K562 (cell line): ENCODE results near the gene PARD3. TPM values are rescaled to one million over a fixed set of nuclear protein-coding genes. Genes with fewer than 3 reads are reported as not detected.

Source experiments
- ATAC-seq: fragments of 200-7000 bp; cut with Tn5 transposase; 3 replicates; pipeline ENCODE4 v1.9.1; 2020; ENCODE audit warnings: moderate library complexity
- BruUV-seq: library from RNA; stranded (reverse); fragments of 400-500 nt; replicated peaks from 2 replicates; lab custom pipeline; 2021; lab: Mats Ljungman, UMichigan
- CTCF ChIA-PET: fragments of 300-600 bp; formaldehyde crosslinking; extraction: SDS; loops from one replicate; lab custom pipeline; 2021; ENCODE audit warnings: low intra/inter-chr PET ratio; lab: Yijun Ruan, JAX
- POLR2A ChIA-PET: fragments of 300-600, 350-650 bp; sonication (Branson Sonifier 250); formaldehyde crosslinking; extraction: SDS; loops from one replicate; lab custom pipeline; 2021; ENCODE audit warnings: antibody characterized with exemption, inconsistent platforms; lab: Yijun Ruan, JAX
- DNase-seq, 4 experiments: peaks; one replicate each; pipeline versions ENCODE4 v3.0.0 to v3.0.0-alpha.2; 2011 to 2018; ENCODE audit warnings: low spot score in 3 of 4, mixed read lengths in 3 of 4; ENCODE audit errors: extremely low read depth in 1 of 4
- FAIRE-seq: peaks from 2 replicates; lab custom pipeline; 2011; peaks lifted over from hg19 to GRCh38; lab: Jason Lieb, UNC
- H2AFZ ChIP-seq: 2 replicates; pipeline ENCODE4 v1.6.0; 2011; ENCODE audit warnings: low read depth, low read length, control low read depth, inconsistent platforms
- H3K27ac ChIP-seq: fragments of 200-600 bp; 3 replicates; pipeline ENCODE4 v1.8.0; 2011; ENCODE audit warnings: low read depth, mild to moderate bottlenecking, control low read depth, inconsistent platforms, low read length, moderate library complexity, mixed read lengths; ENCODE audit errors: extremely low read depth
- H3K27me3 ChIP-seq, 2 experiments: fragments of 300-600 bp in 1 of 2; 2 replicates in 1 of 2; 3 replicates in 1 of 2; pipeline versions ENCODE4 v1.6.0 to v1.8.0; 2011; ENCODE audit warnings: inconsistent platforms in 2 of 2, low read length in 2 of 2, mild to moderate bottlenecking in 1 of 2, mixed read lengths in 1 of 2, moderate library complexity in 1 of 2; ENCODE audit not compliant: control insufficient read depth in 2 of 2, insufficient read depth in 2 of 2
- H3K36me3 ChIP-seq: fragments of 300-600 bp; 3 replicates; pipeline ENCODE4 v1.8.0; 2011; ENCODE audit warnings: mild to moderate bottlenecking, low read length, inconsistent platforms; ENCODE audit not compliant: control insufficient read depth, insufficient read depth
- H3K4me1 ChIP-seq, 2 experiments: fragments of 200-600 bp in 1 of 2; replicated peaks in 1 of 2; 2 replicates in 1 of 2; 3 replicates in 1 of 2; pipeline versions ENCODE4 v1.5.1 to v1.8.0; 2011; ENCODE audit warnings: inconsistent platforms in 2 of 2, low read length in 2 of 2, mild to moderate bottlenecking in 1 of 2, mixed read lengths in 1 of 2, moderate library complexity in 1 of 2; ENCODE audit not compliant: control insufficient read depth in 2 of 2, insufficient read depth in 2 of 2
- H3K4me2 ChIP-seq: 2 replicates; pipeline ENCODE4 v1.6.1; 2011; ENCODE audit warnings: low read length, control low read depth, inconsistent platforms, mixed read lengths; ENCODE audit not compliant: insufficient read depth
- H3K4me3 ChIP-seq: fragments of 200-600 bp; sonication (generic), shearing (Covaris generic); 2 replicates; pipeline ENCODE4 v1.5.1; 2016; ENCODE audit warnings: control low read depth, inconsistent platforms
- H3K79me2 ChIP-seq: fragments of 200-600 bp; 3 replicates; pipeline ENCODE4 v1.8.0; 2011; ENCODE audit warnings: low read length, inconsistent platforms; ENCODE audit not compliant: control insufficient read depth, insufficient read depth
- H3K9ac ChIP-seq, 2 experiments: 2 replicates each; pipeline versions ENCODE4 v1.6.0 to v1.6.1; 2011; ENCODE audit warnings: low read depth in 2 of 2, low read length in 2 of 2, control low read depth in 1 of 2, inconsistent platforms in 1 of 2, mild to moderate bottlenecking in 1 of 2, mixed read lengths in 1 of 2; ENCODE audit not compliant: insufficient read depth in 1 of 2
- H3K9me1 ChIP-seq: one replicate; pipeline ENCODE4 v1.6.0; 2011; ENCODE audit warnings: inconsistent platforms, mild to moderate bottlenecking, low read length, moderate library complexity; ENCODE audit not compliant: control insufficient read depth, insufficient read depth
- H3K9me3 ChIP-seq: replicated peaks from 2 replicates; pipeline ENCODE4 v1.5.1; 2011; ENCODE audit warnings: low read depth, low read length, inconsistent platforms; ENCODE audit not compliant: control insufficient read depth, insufficient read depth
- H4K20me1 ChIP-seq: replicated peaks from 2 replicates; pipeline ENCODE4 v1.6.1; 2011; ENCODE audit warnings: low read length, inconsistent platforms, mixed read lengths; ENCODE audit not compliant: control insufficient read depth, insufficient read depth
- CBX2 ChIP-seq: fragments of 200-600 bp; sonication (generic); IDR thresholded peaks from one replicate; pipeline ENCODE4 v1.6.1; 2012; ENCODE audit warnings: mild to moderate bottlenecking, low read length, inconsistent platforms; ENCODE audit not compliant: insufficient read depth, poor library complexity, severe bottlenecking
- FOSL1 ChIP-seq: fragments of 200-800 bp; sonication (Bioruptor generic); conservative IDR thresholded peaks from 2 replicates; pipeline ENCODE4 v1.6.1; 2016; ENCODE audit warnings: missing genetic modification characterization, missing compliant biosample characterization
- MECOM ChIP-seq: fragments of 250-450 bp; sonication (Bioruptor Pico); IDR thresholded peaks from 2 replicates; pipeline ENCODE4 v1.8.0; 2022; ENCODE audit warnings: inconsistent platforms
- PCBP1 ChIP-seq: fragments of 200-400 bp; formaldehyde crosslinking; IDR thresholded peaks from 2 replicates; pipeline ENCODE4 v1.6.1; 2018; ENCODE audit warnings: mild to moderate bottlenecking, low read depth, low read length; ENCODE audit not compliant: poor library complexity, severe bottlenecking
- PYGO2 ChIP-seq: fragments of 450-650 bp; IDR thresholded peaks from 2 replicates; pipeline ENCODE4 v1.6.1; 2016; ENCODE audit warnings: mild to moderate bottlenecking, missing genetic modification characterization, moderate library complexity, missing compliant biosample characterization
- ZBTB7A ChIP-seq: IDR thresholded peaks from 2 replicates; pipeline ENCODE4 v1.6.1; 2011; ENCODE audit warnings: low read depth, mild to moderate bottlenecking, low read length, moderate library complexity, borderline replicate concordance; ENCODE audit not compliant: control insufficient read depth
- ZNF644 ChIP-seq: fragments of 200-800 bp; sonication (Bioruptor generic); IDR thresholded peaks from 2 replicates; pipeline ENCODE4 v1.6.1; 2016; ENCODE audit warnings: low read depth, missing genetic modification characterization, missing compliant biosample characterization
- WGBS: fragments of 100-300 bp; shearing (Covaris generic); methylation state at CpG from one replicate; pipeline ENCODE4 v1.1.6; 2016; ENCODE audit warnings: low coverage, mixed read lengths; ENCODE audit not compliant: insufficient coverage; ENCODE audit errors: missing lambda C conversion rate; 5-methylcytosine and 5-hydroxymethylcytosine counted together
- in situ Hi-C: fragments of 300-500 bp; cut with MboI; formaldehyde crosslinking; loops from 4 replicates; pipeline ENCODE4 v1.15.0; 2018; ENCODE audit warnings: inconsistent platforms, mixed read lengths
- intact Hi-C: fragments of 100-400 bp; cut with micrococcal nuclease; formaldehyde crosslinking; loops from 2 replicates; pipeline ENCODE4 v1.14.2; 2022
- polyA plus RNA-seq, 8 experiments: library from polyadenylated mRNA; depleted of rRNA in 4 of 8; stranded (reverse) in 5 of 8; unstranded in 3 of 8; fragments of >200 nt; fragmentation: Nextera tagmentation in 2 of 8; fragmentation: Illumina TruSeq in 1 of 8; extraction: Ambion mirVana in 2 of 8; extraction: Trizol in 1 of 8; gene quantifications; 2 replicates each; pipeline versions ENCODE4 v1.2.1 to v1.2.3, GENCODE V29; 2011 to 2014; ENCODE audit warnings: inconsistent platforms in 1 of 8, missing spikeins in 1 of 8
- total RNA-seq, 7 experiments: library from RNA; depleted of rRNA in 6 of 7; stranded (reverse); fragments of >200 nt in 6 of 7; fragmentation: Illumina TruSeq in 2 of 7; extraction: Trizol in 2 of 7; gene quantifications; 2 replicates each; pipeline versions ENCODE4 v1.2.1 to v1.2.3, GENCODE V29; 2011 to 2021; ENCODE audit warnings: low replicate concordance in 1 of 7
- TF ChIP-seq, protein P1 (sequence below): fragments of 200-800 bp; sonication (Bioruptor generic); IDR thresholded peaks from 2 replicates; pipeline ENCODE4 v1.6.1; 2016; ENCODE audit warnings: missing genetic modification characterization, missing compliant biosample characterization
- TF ChIP-seq, protein P2 (sequence below): sonication (generic); formaldehyde crosslinking; IDR thresholded peaks from 2 replicates; pipeline ENCODE4 v1.8.0; 2022; ENCODE audit warnings: mild to moderate bottlenecking, missing genetic modification reagents

The PARD3 gene
- total and polyA plus RNA-seq, 9 of the 15 experiments (the other 6 are each of a cell fraction or from before 2014, with no cell fraction given) = 2.7 to 11.7 (median 7.7) TPM

DNA sequence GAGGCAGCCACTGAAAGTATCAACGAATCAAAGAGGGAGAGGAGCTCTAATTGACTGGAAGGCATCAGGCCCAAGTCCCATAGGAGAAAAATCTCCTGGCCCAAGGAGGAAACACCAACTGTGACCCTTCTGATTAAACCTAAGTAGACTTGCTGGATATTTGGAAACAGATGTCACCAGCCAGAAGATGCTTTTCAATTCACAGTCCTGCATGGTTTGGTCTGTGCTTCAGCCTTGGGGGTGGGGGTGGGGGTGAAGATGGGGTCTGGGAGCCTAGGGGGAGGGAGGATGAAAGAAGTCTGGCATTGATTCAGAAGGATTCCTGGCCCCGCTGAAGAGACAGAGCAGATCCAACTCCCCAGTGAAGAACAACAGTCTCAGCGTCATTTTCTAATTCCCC is 623.7 kb downstream of the PARD3 start:
- 0% methylated on average over 3 of the region's 3 CpGs for WGBS
- Histone ChIP-seq H2AFZ (no peak overlapping the region), H3K4me2 (no peak overlapping the region), H3K9me3 (no peaks in the 10 kb centered on the region), H4K20me1 (no peaks in the 10 kb centered on the region; the same call in 1 of the 2 replicates), H3K27me3 (no peaks in the 10 kb centered on the region; a peak in 2 of 5 replicates), H3K79me2 (no peaks in the 10 kb centered on the region), H3K9me1 (no peaks in the 10 kb centered on the region), H3K36me3 (no peaks in the 10 kb centered on the region), H3K27ac (no peak overlapping the region), H3K4me1 (no peaks in the 10 kb centered on the region), H3K4me3 (no peak overlapping the region), H3K9ac (no peak overlapping the region)
- intact Hi-C loops (no loop called here), in situ Hi-C loops (no loop called here)
- FAIRE-seq = no peak
- BruUV-seq = no TSS peak
- no peak for DNase-seq
- ATAC-seq = no peak
- POLR2A ChIA-PET = interaction anchor here (0.5 to 0.6 kb wide), 2 partner anchors 15 to 36 kb away, joined by 3 read pairs; no protein-coding TSS in a partner anchor
- CTCF ChIA-PET = no interaction called here
- TF ChIP-seq ZNF644 (tag) = no peak
- no peak for TF ChIP-seq CBX2
- TF ChIP-seq, protein P1, sequence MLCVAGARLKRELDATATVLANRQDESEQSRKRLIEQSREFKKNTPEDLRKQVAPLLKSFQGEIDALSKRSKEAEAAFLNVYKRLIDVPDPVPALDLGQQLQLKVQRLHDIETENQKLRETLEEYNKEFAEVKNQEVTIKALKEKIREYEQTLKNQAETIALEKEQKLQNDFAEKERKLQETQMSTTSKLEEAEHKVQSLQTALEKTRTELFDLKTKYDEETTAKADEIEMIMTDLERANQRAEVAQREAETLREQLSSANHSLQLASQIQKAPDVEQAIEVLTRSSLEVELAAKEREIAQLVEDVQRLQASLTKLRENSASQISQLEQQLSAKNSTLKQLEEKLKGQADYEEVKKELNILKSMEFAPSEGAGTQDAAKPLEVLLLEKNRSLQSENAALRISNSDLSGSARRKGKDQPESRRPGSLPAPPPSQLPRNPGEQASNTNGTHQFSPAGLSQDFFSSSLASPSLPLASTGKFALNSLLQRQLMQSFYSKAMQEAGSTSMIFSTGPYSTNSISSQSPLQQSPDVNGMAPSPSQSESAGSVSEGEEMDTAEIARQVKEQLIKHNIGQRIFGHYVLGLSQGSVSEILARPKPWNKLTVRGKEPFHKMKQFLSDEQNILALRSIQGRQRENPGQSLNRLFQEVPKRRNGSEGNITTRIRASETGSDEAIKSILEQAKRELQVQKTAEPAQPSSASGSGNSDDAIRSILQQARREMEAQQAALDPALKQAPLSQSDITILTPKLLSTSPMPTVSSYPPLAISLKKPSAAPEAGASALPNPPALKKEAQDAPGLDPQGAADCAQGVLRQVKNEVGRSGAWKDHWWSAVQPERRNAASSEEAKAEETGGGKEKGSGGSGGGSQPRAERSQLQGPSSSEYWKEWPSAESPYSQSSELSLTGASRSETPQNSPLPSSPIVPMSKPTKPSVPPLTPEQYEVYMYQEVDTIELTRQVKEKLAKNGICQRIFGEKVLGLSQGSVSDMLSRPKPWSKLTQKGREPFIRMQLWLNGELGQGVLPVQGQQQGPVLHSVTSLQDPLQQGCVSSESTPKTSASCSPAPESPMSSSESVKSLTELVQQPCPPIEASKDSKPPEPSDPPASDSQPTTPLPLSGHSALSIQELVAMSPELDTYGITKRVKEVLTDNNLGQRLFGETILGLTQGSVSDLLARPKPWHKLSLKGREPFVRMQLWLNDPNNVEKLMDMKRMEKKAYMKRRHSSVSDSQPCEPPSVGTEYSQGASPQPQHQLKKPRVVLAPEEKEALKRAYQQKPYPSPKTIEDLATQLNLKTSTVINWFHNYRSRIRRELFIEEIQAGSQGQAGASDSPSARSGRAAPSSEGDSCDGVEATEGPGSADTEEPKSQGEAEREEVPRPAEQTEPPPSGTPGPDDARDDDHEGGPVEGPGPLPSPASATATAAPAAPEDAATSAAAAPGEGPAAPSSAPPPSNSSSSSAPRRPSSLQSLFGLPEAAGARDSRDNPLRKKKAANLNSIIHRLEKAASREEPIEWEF (CRISPR knock-in tag) = no peak
- TF ChIP-seq MECOM (CRISPR knock-in tag) = no peak
- no peak for TF ChIP-seq PCBP1
- no peak for TF ChIP-seq PYGO2 (tag)
- TF ChIP-seq FOSL1 (tag) = no peak
- no peak for TF ChIP-seq ZBTB7A
- TF ChIP-seq, protein P2, sequence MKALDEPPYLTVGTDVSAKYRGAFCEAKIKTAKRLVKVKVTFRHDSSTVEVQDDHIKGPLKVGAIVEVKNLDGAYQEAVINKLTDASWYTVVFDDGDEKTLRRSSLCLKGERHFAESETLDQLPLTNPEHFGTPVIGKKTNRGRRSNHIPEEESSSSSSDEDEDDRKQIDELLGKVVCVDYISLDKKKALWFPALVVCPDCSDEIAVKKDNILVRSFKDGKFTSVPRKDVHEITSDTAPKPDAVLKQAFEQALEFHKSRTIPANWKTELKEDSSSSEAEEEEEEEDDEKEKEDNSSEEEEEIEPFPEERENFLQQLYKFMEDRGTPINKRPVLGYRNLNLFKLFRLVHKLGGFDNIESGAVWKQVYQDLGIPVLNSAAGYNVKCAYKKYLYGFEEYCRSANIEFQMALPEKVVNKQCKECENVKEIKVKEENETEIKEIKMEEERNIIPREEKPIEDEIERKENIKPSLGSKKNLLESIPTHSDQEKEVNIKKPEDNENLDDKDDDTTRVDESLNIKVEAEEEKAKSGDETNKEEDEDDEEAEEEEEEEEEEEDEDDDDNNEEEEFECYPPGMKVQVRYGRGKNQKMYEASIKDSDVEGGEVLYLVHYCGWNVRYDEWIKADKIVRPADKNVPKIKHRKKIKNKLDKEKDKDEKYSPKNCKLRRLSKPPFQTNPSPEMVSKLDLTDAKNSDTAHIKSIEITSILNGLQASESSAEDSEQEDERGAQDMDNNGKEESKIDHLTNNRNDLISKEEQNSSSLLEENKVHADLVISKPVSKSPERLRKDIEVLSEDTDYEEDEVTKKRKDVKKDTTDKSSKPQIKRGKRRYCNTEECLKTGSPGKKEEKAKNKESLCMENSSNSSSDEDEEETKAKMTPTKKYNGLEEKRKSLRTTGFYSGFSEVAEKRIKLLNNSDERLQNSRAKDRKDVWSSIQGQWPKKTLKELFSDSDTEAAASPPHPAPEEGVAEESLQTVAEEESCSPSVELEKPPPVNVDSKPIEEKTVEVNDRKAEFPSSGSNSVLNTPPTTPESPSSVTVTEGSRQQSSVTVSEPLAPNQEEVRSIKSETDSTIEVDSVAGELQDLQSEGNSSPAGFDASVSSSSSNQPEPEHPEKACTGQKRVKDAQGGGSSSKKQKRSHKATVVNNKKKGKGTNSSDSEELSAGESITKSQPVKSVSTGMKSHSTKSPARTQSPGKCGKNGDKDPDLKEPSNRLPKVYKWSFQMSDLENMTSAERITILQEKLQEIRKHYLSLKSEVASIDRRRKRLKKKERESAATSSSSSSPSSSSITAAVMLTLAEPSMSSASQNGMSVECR (CRISPR knock-in tag) = no peak
